GM19452 (cell line): Measurements from ENCODE around the gene ZNF593.

ENCODE experiments used
- ATAC-seq: cut with Tn5 transposase; IDR thresholded peaks from one replicate; pipeline ENCODE4 v1.9.1; 2021; ENCODE audit not compliant: unreplicated experiment

The ZNF593 gene

DNA sequence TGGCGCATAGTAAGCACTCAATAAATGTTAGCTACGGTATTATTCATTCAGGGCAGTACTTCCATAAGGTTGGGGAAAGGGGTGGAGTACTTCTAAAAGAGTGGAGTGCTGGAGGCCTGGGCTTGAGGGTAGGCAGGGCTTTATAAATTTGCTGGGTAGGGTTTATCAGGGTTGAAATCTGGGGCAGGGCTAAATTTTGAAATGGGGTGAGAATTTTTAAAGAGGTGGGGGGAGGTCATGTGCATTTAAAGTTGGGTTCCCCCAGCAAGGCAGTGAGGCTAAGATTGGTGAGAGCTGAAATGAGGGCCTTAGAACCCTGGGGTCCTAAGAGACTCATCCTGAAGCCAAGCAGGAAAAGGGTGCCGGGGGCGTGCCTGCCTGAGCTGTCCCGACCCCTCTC is 30.7 kb downstream of the ZNF593 start:
- ATAC-seq = no peak

DNA sequence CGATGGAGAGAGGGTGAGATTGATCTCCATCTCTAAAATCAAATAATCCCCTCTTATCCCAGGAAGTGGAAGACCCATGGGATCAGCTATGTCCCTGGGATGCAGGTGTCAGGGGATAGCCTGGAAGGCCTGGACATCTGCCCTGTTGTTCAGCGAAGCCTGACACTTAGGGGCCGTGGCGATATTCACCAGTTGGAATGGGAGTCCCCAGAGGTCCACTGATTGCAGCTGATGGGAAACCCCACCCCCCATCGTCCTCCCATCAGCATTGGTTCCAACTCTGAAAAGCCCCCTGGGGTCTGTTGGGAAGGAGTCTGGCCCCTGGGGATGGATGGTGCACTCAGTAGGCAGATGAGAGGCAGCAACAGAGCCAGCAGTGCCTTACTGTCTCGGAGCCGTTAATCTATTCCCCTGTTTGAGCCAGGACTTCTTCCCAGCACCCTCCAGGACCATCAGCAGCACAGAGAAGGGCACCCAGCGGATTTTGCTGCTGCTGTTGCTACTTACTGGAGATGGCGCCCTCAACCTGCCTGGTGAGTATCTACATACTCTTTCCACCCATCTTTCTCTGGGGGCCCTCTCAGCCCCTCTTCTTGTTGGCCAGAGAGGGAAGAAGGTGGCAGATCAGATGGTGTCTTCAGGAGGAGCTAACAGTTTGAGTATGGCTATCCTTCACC is 34.1 kb downstream of the ZNF593 start:
- no peak for ATAC-seq

DNA sequence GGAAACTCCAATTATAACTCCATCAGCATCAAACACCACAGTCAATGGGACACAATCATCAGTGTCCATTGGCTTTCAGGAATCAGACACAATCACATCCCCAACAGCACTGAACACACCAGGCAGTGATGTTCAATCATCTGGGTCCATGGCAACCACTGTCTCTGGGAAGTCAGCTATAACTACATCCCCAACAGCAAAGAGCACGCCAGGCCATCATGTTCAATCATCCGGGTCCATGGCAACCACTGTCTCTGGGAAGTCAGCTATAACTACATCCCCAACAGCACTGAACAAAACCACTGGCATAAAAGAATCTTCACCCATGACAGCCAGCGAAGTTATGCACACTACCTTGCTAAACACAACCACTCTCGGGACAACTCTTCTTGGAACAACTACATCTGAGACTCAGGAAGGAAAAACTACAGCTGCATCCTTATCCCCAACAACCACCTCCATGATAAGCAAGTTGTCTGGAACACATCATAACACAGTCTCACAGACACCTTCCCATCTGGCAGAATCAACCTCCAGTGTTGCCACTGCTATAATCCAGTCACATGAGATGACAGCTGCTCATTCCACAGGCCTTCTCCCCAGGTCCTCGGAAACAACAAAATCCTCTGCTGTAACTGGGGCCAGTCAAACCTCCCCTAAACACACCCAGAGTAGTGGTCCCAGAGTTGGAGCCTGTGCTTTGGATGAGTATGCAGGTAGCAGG is 40.6 kb downstream of the ZNF593 start:
- ATAC-seq = no peak

DNA sequence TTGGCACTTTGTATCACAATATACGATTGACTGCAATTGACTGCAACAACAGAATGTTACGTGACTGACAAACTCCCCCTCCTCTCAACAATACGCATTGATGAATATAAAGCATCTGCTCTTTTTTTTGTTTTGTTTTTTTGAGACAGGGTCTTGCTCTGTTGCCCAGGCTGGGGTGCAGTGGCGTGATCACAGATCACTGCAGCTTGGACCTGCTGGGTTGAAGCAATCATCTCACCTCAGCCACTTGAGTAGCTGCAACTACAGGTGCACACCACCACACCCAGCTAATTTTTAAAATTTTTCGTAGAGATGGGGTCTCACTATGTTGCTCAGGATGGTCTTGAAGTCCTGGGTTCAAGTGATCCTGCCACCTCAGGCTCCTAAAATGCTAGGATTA is 43.0 kb downstream of the ZNF593 start:
- no peak for ATAC-seq

DNA sequence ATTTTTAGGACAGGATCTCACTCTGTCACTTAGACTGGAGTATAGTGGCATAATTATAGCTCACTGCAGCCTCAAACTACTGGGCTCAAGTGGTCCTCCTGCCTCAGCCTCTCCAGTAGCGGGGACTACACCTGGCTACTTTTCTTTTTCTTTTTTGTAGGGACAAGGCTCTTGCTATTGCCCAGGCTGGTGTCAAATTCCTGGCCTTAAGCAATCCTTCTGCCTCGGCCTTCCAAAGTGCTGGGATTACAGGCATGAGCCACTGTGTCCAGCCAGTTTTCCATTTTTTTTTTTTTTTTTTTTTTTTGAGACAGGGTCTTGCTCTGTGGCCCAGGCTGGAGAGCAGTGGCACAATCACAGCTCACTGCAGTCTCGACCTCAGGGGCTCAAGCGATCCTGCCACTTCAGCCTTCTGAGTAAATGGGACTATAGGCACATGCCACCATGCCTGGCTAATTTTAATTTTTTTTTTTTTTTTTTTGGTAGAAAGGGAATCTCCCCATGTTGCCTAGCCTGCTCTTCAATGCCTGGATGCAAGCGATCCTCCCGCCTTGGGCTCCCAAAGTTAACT is 43.7 kb downstream of the ZNF593 start:
- ATAC-seq = no peak

DNA sequence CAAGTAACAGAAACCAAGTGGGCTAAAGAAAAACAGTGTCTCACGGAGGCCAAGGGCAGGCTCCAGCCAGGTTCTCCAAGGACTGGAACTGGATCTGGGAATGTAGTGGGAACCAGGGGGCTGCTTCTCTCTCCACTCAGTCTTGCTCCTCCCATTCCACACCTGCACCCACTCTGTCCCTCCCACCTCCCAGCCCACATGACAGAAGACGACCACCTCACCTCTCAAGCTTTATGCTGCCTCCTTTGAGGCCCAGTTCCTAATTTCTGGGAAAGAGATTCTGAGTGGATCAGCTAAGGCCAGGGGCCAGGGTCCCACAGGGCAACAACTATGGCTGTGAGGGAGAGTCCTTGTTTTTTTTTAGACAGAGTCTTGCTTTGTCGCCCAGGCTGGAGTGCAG is 45.5 kb downstream of the ZNF593 start:
- ATAC-seq = no peak

DNA sequence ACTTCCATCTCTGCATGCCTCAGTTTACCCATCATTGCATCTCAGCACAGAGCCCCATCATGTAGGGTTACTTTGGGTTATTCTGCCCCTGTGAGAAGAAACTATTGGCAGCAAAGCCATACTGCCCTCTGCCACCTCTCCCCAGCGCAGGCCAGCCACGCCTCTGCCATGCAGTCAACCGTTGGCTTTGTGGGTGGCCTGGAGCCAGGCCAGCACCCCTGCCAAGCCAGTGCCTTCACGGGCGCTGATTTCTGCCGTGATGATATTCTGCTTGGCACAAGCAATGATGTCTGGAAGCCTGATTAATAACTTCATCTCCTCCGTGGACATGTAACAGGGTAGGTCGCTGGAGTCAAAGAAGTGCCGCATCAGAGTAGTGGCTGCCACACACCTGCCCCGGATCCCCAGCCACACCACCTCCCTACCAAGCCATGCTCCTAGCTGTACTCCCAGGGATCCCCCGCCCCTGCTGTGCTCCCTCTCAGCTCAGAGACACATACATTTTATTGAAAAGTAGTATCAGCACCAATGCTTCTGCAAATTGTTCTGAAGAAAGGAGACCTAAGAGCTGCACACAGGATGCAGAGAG is 49.3 kb downstream of the ZNF593 start:
- ATAC-seq = no peak
